Globus pallidus (tissue), 1 donor: ENCODE measurements around the gene PIK3CA.
"Not testable (repeated sequence)": the region's sequence is repeated elsewhere in the genome, so short reads cannot be mapped to it uniquely, and the experiment has no call there.

ENCODE experiments used
- DNase-seq: peaks from one replicate; pipeline ENCODE4 v3.0.0-alpha.2; 2015; ENCODE audit warnings: low spot score

The PIK3CA gene

GRCh38 chr3:179200790-179201189 is 52.6 kb downstream of the PIK3CA start:
- no peak for DNase-seq

GRCh38 chr3:179215550-179215949 is 67.4 kb downstream of the PIK3CA start:
- DNase-seq: not testable (repeated sequence)

DNA sequence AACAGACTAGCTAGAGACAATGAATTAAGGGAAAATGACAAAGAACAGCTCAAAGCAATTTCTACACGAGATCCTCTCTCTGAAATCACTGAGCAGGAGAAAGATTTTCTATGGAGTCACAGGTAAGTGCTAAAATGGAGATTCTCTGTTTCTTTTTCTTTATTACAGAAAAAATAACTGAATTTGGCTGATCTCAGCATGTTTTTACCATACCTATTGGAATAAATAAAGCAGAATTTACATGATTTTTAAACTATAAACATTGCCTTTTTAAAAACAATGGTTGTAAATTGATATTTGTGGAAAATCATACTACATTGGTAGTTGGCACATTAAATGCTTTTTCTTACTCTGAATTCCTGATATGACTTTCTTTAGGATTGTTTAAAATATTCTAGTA is 70.1 kb downstream of the PIK3CA start:
- not testable (repeated sequence) for DNase-seq

DNA sequence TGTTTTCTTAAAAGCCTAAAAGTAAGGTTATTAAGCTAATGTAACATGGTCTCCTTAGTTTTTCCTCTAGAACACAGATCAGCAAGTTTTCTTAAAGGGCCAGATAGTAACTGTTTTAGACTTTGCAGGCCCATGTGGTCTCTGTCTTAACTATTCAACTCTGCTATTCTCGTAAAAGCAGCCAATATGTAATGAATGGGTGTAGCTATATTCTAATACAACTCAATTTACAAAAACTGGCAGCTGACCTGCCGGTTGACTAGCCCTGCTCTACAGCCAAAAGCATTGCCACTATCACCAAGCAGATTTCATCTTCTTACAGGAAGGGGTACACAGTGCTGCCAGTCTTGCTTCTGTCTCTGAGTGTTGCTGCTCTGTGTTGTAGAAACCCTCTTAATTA is 75.4 kb downstream of the PIK3CA start:
- DNase-seq: no peak

DNA sequence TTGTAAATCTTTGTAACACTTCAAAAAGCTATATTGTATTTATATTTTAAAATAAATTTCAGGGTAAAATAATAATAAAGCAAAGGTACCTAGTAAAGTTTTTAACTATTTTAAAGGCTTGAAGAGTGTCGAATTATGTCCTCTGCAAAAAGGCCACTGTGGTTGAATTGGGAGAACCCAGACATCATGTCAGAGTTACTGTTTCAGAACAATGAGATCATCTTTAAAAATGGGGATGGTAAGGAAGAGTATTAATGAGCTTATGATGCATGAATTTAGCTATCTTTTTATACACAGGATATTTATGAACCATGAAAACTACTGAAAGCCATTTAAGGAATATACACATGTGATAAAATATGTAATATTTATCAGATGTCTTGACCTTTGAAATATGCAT is 76.4 kb downstream of the PIK3CA start:
- DNase-seq: no peak

DNA sequence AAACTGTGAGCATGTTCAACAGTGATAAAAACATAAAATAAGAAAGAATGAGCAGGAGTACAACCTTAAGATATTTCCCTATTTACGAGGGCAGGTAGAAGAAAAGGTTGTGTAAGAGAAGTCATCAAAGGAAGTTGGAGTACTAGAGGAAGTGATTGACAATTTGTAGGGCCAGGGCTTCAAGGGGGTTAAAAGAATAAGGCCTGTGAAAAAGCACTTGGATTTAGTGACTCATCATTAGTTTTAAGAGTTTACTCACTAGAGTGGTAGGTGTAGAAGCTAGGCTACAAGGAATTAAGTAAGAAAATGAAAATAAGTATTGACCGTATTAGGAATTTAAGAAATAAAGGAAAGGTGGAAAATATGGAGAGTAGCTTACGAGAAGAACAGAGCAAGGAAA is 79.2 kb downstream of the PIK3CA start:
- DNase-seq: no peak

DNA sequence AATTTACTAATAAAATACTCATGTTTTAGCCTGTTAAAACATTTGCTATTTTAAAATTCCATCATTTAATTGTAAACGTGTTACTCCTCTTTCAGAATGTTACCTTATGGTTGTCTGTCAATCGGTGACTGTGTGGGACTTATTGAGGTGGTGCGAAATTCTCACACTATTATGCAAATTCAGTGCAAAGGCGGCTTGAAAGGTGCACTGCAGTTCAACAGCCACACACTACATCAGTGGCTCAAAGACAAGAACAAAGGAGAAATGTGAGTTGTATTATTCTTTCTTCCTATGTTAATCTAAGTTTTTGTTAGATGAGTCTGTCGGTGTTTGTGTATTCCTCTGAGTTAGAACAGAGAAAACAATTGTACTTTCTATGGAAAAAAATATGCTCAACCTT is 81.0 kb downstream of the PIK3CA start:
- DNase-seq: no peak

DNA sequence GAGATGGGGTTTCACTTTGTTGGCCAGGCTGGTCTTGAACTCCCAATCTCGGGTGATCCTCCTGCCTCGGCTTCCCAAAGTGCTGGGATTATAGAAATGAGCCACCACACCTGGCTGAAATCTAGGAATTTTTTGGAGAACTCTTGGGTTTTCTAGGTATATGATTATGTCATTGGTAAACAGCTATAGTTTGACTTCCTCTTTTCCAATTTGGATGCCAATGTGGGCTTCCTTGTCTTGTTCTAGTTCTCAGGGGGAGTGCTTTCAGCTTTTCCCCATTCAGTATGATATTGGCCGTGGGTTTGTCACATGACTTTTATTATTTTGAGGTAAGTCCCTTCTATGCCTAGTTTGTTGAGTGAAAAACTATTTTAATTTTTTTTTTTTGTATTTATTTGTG is 84.9 kb downstream of the PIK3CA start:
- no peak for DNase-seq

GRCh38 chr3:179234199-179234598 is 86.0 kb downstream of the PIK3CA start:
- DNase-seq: no peak

DNA sequence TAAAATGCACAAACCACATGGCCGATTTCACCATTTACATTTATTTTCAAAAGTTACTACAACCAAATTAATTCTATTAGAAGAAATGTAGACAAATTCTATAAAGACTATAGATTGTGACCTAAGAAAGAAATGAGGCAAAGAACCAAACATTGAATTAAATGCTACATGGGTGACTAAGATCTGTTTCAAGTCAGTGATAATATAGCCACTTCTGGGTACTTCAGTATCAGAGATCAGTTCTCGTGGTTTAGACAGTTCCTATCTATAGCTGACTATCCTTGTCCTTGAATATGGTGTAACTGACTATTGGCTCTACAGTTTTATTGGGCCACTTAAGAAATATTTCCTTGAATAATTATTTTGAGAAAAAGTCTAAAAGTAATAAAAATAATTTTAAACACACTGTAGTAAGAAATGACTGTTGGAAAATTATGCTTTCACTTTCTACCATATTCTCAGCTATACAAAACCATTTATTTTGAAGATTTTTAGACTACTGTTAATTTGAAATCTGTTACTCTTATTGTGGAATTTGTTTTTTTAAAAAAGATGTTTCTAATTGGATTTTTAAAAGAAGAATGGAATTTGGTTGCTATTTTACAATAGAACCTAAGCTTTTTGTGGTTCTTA is 88.6 kb downstream of the PIK3CA start:
- DNase-seq: no peak

DNA sequence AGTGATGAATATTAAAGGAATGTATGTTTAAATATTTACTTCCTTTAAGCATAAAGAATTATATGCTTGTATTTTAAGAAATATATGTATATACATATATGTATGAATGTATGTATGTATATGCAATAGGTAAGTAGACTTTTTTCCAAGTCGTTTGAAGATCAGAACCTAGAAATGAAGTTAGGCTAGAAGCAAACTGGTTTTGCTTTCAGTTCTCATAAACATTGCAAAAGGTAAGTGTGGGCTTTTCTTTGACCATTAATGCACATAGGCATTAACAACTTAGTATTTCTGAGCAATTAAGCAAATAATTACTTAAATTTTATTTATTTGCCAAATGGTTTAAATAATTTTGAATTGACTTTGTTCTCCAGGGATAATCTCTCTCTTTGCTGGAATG is 92.1 kb downstream of the PIK3CA start:
- not testable (repeated sequence) for DNase-seq

- not testable (repeated sequence) for DNase-seq
Measured at GRCh38 chr3:179242859-179243258, 94.7 kb downstream of the PIK3CA start.

DNA sequence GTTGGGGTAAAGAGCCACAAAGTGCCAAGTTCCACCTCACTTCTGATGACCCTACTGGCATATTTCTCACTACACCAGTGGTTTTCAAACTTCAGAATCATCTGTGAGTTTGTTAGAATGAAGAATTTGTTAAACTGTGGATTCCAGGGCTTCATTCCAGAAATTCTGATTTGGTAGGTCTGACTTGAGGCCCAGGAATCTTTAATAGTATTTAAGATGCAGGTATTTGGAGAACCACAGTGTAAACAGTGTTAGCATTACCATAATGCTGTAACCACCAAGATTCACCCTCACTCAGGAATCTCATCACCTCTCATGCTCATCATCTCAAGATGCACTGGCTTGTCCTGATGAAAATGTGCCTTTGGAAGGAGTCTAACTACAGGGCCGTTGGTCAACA is 96.7 kb downstream of the PIK3CA start:
- DNase-seq: no peak

DNA sequence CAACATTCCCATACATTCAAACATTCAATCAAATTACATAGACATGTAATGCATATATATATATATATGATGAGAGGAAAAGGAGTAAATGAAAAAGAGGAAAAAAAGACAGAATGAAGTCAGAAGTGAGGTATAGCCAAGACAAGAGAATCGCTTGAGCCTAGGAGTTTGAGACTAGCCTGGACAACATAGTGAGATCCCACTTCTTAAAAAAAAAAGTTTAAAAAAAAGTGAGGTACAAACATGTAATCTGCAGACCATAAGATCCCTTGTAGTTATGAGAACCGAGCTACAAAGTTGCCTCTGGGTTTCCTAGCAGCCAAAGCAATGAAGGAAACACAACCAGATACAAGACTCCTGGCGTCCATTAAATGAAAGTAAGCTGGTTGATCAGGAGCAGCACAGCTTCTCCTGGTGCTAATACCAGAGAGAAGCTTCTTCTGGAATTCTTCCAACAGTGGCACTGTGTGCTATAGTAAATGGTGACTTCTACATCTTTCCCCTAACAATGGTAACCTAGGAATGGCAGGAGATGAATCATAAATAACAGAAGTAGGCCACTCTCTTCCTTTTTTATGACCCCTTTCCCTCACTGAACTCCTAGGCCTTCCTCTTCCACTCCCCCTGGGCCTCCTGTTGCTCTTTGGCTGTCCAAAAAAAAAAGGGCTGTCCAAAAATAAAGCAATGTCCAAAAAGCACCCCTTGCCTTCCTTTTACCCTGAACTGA is 99.3 kb downstream of the PIK3CA start:
- no peak for DNase-seq

- no peak for DNase-seq
Measured at GRCh38 chr3:179250803-179251476, 102.8 kb downstream of the PIK3CA start, which contains the start of gene KCNMB3. TSS of gene KCNMB3 (minus strand) at chr3:179251114. CDS start at chr3:179250990, 124 bp downstream.

DNA sequence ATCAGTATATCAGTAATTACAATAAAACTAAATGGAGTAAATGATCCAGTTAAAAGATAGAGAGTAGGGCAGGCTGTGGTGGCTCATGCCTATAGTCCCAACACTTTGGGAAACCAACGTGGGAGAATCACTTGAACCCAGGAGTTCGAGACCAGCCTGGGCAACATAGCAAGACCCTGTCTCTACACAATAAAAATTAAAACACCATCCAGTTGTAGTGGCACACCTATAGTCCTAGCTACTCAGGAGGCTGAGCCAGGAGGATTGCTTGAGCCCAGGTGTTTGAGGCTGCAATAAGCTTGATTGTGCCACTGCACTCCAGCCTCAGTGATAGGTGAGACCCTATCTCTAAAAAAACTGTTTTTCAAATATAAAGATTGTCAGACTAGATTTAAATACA is 108.7 kb downstream of the PIK3CA start:
- no peak for DNase-seq

GRCh38 chr3:179257742-179258141 is 109.6 kb downstream of the PIK3CA start:
- DNase-seq: not testable (repeated sequence)

GRCh38 chr3:179258820-179259219 is 110.7 kb downstream of the PIK3CA start:
- no peak for DNase-seq

DNA sequence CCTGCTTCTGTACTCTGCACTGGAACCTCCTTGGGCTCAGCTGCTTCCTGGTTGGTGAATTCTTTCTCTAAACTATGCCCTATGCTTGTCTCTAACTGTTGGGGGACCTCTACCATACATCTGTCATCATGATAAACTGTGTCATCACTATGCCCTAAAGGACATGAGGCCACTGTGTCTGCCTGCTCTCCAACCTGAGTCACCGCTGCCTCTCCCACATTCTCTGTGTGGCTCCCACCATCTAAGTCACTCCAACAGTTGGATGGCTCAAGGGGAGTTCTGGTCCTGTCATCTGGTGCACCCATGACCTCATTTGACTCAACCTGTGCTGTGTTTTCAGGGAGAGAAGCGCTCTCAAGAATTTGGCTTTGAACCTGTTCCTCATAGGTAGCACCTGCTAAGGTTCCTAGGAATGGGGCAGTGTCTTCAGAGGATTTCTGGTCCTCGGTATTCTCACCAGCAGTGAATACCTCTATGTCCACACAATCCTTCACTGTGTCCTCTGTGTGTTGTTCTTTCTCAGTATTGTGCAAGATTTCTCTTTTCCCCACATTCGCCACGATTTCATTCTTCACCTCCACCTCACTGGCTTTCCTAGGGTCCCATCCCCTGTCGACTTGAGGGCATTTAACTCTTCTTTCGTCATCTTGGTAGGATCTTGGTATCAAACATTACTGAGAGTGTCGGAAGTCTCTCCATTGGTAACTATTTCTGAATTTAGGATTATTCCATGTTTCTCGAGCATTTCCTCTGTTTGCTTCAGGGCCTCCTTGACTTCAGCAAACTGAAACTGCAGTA is 112.0 kb downstream of the PIK3CA start:
- DNase-seq: not testable (repeated sequence)

DNA sequence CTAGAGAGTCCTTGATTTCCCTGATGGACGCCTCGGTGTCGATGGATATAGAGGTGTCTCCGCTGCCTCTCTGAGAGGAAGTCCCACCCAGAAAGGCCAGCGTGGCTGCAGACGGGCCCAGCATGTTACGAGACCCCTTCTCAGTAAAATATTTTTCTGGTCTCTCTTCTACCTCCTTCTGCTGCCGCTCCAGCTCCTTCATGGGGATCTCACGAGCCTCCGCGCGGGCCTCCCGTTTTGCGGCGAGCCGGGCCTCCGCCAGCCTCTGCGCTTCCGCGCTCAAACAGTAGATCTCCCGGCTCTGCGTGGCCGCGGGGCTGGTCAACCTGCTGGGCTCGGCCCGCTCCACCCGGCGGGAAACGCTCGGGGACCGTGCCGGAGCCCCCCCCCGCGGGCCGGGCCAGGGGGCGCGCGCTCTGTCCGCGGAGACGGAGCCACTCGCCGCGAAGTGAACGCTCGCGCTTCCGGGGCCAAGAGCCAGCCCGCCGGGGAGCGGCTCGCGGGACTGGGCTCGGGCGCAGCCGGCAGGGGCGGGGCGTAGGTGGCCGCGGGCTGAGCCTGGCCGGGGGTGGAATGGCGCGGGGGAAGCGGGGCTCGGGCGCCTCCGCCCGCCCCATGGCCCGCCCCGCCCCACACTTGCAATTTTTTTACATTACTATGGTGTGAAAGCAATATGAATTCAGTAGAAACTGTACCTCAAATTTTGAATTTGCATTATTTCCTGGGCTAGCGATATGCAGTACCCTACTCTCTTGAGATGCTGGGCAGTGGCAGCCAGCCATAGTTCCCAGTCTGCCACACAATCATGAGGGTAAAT is 113.0 kb downstream of the PIK3CA start:
- peak; percentile 64 for DNase-seq

GRCh38 chr3:179263134-179263533 is 115.0 kb downstream of the PIK3CA start:
- no peak for DNase-seq
